Measurements from ENCODE around the gene RASA3. TPM values are rescaled to one million over a fixed set of nuclear protein-coding genes. Genes with fewer than 3 reads are reported as not detected.
"Not testable (repeated sequence)": the region's sequence is repeated elsewhere in the genome, so short reads cannot be mapped to it uniquely, and the experiment has no call there.

RASA3 gene, protein sequence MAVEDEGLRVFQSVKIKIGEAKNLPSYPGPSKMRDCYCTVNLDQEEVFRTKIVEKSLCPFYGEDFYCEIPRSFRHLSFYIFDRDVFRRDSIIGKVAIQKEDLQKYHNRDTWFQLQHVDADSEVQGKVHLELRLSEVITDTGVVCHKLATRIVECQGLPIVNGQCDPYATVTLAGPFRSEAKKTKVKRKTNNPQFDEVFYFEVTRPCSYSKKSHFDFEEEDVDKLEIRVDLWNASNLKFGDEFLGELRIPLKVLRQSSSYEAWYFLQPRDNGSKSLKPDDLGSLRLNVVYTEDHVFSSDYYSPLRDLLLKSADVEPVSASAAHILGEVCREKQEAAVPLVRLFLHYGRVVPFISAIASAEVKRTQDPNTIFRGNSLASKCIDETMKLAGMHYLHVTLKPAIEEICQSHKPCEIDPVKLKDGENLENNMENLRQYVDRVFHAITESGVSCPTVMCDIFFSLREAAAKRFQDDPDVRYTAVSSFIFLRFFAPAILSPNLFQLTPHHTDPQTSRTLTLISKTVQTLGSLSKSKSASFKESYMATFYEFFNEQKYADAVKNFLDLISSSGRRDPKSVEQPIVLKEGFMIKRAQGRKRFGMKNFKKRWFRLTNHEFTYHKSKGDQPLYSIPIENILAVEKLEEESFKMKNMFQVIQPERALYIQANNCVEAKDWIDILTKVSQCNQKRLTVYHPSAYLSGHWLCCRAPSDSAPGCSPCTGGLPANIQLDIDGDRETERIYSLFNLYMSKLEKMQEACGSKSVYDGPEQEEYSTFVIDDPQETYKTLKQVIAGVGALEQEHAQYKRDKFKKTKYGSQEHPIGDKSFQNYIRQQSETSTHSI
- 58.6 and 60.4 TPM in 2 replicates for total RNA-seq (2014; rRNA removed)
- 33.3 TPM for polyA plus RNA-seq (2012)

DNA sequence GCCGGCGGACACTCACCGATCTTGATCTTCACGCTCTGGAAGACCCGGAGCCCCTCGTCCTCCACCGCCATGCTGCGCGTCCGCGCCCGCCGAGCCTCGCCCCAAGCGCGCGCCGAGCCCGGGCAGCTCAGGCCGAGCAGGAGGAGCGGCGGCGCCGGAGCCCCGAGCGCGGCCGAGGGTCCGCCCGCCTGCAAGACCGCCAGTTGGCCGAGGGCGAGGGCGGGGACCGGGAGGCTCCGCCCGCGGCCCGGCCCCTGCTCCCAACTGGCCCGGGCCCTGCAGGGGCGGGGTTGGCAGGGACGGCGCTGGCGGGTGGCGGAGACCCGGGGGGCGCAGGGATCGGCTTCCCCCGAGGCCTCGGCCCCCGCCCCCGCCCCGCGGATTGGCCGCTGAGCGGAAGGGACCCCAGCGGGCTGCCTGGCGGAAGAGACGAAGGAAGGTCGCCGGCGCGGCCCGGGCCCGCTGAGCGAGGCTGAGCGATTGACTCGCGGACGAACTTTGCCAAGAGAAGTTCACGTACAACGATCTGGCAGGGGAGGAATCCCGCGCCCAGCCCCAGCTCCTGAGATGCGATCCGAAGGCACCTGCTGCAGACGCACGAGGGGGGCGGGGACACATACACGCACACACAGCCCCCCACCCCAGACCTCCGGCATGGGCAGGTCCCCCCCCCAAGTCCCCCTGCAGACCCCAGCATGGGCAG, at the start of gene RASA3:
Gene RASA3, minus strand, starts transcription at position 205 of the 703 bp plus-strand sequence. Its CDS starts 134 bp downstream, at position 71.
- peak; percentile 76 for DNase-seq (ENCODE audit: low read depth)

DNA sequence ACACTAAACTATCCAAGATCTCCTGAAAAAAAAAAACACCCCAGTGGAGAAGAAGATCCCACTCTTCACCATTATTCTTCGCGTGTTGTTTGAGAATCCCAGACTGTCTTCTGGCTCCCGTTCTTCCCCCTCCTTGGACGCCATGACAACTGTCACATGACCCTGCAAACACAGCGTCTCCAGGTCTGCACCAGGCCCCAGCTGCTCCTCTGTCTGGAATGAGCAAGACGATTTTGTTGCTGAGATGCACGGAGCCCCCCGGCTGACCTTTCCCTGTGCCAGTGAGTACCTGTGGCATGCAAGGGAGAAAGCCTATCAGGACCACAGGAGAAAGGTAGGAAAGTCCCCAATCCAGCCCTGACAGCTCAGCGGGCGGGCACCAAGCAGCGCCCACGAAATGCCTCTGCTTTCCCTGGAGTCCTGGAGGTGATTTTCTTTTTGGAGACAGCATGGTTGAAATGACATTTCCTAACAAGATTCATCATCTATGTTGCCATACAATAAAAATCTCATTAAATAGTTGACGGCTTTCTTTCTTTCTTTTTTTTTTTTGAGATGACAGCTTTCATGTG, 46.8 kb upstream of the RASA3 start, which contains the start of gene CFAP97D2:
Gene CFAP97D2, plus strand, starts transcription at position 171 of the 572 bp plus-strand sequence. Its CDS starts 74 bp downstream, at position 245.
- no peak for DNase-seq (ENCODE audit: low read depth)

DNA sequence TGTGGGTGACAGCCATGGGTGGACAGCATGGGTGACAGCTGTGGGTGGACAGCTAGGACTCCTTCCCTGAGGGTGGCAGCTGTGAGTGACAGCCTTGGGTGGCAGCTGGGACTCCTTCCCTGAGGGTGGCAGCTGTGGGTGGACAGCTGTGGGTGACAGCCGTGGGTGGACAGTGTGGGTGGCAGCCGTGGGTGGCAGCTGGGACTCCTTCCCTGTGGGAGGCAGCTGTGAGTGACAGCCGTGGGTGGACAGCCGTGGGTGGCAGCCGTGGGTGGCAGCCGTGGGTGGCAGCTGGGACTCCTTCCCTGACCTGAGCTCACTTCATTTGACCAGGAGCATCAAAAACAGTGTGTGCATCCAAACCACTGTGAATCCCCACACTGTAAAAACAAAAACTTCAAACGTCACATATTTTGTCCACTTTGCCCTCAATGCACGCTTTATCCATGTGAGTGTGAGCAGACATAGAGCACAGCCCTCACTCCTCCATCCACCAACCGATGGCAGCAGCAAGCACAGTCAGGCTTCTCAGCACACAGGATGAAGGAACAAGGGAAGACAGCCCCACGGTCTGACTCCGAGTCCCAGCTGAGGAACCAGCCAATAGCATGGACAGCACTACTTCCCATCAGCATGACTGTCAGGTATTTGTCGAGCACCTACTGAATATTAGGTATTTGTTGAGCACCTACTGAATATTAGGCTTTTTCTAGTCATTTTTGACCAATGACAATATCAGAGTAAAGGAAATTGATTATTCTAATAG, 45.0 kb upstream of the RASA3 start:
- DNase-seq (ENCODE audit: low read depth) = peak; percentile 14

DNA sequence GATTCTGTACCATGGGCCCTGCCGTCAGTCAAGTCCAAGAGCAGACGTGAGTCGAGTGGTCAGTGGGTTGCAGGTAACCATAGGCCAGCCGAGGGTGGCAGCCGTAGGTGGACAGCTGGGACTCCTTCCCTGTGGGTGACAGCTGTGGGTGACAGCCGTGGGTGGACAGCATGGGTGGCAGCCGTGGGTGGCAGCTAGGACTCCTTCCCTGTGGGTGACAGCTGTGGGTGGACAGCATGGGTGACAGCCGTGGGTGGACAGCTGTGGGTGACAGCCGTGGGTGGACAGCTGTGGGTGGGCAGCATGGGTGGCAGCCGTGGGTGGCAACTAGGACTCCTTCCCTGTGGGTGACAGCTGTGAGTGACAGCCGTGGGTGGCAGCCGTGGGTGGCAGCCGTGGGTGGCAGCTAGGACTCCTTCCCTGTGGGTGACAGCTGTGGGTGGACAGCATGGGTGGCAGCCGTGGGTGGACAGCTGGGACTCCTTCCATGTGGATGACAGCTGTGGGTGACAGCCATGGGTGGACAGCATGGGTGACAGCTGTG, 44.0 kb upstream of the RASA3 start:
- DNase-seq (ENCODE audit: low read depth) = not testable (repeated sequence)

DNA sequence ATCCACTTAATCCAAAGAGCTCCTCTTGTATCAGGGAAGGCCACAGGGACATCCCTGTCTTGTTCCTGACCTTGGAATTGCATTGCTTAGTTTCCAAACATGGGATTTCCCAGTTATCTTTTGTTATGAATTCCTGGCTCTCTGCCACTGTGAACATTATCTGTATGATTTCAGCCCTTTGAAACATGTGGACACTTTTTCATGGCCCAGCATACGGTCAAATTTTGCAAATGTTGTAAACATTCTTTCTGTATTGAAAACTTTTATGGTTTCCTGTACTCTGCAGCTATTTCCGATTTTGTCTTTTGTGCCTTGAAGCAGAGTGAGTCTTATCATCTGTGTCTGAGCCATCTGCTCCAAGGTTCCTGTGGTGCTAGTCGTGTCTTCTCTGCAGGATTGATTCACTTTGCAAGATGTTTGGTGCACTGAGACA, 42.1 kb upstream of the RASA3 start:
- no peak for DNase-seq (ENCODE audit: low read depth)

DNA sequence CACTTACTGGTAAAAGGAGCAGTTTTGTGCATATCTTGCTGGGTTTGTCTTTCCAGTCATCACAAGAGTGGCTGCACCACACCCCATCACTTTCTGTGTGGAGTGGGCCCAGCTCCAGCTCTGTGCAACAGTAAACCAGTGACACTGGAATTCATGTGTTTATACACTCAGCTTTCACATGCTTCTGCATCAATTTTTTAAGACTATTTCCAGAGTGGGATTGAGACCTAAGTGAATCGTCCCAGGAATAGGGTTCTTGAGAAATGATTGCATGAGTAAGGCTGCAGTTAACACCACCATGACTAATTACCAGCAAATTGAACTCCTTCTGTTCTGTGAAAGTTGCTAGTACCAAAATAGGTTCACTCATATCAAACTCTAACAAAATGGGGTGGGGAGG, 41.3 kb upstream of the RASA3 start:
- DNase-seq (ENCODE audit: low read depth) = no peak

DNA sequence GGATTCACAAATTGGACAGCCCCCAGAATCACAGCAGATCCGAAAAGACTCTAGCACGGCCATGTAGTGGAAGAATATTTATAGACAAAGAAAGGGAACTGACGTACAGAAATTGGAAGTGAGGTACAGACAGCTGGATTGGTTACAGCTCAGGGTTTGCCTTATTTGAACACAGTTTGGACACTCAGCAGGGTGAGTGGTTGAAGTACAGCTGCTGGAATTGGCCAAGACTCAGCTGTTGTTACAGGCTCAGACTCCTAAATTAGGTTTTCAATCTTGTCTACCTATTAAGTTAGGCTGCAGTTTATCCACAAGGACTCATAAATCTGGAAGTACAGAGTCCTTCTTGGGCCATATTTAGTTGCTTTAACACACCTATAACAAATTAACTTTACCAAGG, 40.8 kb upstream of the RASA3 start:
- DNase-seq (ENCODE audit: low read depth) = peak; percentile 11

DNA sequence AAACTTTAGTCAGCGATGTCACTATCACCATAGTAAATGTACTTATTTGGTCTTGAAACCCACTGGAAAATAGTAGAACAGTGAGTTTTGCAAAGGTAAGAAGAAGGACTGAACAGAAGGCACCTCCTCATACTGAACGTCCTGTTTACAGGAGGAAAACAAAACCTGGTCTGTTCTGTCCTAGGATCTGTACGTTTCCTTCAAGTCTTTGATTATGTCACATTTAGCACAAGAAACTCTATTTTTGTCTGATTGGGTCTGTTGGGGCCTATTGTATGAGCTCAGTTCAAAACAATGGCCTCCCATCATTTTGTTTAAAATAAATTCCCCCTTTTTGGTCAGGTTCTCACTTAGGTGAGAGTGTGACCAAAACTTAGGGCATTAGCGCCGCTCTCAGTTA, 35.5 kb upstream of the RASA3 start:
- DNase-seq (ENCODE audit: low read depth) = no peak

DNA sequence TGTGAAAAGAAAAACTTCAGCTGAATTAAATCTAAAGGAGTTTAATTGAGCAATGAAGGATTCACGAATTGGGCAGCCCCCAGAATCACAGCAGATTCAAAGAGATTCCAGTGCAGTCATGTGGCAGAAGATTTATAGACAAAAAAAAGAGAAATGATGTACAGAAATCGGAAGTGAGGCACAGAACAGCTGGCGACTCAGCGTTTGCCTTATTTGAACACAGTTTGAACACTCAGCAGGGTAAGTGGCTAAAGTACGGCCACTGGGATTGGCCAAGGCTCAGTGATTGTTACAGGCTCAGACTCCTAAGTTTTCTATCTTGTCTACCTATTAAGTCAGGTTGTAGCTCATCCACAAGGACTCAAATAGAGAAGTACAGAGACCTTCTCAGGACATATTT, 35.0 kb upstream of the RASA3 start:
- DNase-seq (ENCODE audit: low read depth) = no peak

DNA sequence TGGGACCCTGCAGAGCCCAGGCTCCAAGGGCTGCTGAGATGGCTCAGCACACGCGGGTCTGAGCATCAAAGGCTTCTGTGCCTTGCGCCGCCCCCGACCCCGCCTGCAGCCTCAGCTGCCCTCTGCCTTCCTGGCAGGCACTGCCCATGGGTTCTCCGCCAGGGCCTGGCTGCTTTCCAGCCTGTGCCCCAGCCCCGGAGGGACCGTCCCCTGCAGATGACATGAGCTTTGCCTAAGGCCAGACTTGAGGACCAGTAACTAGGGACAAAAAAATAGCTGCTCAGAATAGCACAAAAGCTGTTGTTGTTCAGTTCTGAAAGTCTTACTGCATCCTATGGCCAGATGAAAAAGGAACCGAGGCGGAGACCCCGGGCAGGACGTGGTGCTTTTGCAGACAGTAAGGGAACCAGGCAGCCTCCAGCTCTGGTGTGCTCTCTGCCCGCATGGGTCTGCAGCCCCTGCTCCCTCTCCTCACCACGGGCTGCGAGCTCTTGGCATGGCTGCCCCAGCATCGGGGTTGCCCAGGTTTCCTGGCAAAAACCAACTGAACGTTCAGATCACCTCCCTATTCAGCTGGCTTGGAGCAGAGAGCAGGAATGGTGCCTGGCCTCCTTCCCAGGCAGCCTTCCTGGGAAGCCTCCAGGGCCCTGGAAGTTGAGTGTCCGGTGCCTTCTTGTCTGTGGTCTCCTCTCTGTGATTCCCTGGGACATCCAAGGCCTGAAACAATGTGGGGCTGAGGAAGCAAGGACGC, 34.1 kb upstream of the RASA3 start:
- DNase-seq (ENCODE audit: low read depth) = no peak

DNA sequence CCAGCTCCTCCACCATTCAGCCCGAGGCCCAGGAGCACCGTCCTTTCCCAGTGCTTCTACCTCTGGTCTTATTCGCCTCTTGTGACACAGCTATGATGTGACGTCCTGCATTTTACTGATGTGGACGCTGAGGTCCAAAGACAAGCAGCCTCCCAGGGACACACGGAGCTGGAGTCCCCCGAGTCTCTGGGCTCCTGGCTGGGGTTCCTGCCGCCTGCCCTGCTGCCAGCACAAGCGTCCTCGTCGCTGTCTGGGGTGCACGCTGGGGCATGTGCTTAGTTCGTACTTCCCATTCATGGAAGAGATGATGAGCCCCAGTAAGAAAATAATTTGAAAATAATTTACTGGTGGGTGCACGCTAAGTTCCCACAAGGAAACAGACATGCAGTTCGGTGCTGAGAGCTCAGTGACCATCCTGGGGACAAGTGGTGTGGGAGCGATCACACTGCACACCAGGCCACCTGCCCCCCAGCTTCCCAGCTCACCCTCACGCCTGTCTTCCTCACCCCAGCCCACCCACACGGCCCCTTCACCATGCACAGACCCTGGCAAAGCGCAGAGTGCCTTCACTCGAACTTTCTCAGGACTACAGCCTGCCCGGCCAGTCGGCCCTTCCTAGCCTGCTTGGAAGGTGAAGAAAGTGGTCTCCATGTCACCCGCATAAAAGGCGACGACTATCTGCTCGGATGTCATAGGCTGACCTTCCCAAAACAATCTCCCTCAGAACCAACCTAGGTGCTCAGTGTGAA, 32.4 kb upstream of the RASA3 start:
- no peak for DNase-seq (ENCODE audit: low read depth)

DNA sequence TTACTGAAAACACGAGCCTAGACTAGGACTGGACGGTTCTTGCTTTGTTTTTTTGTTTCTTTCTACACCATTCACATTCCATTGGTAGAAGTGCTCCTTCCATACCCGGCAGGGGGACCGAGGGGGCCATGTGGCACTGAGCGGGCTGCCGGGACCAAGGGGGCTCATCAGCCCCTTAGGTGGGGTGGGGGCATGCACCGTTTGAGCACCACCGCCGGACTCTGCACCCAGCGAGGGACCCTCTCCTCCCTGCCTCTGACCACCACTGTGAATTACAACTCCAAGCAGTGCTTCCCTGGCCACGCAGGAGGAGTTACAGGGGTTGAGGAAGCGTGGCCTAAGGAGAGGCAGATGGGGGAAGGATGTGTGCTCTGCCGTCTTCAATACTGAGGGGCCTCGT, 31.6 kb upstream of the RASA3 start:
- DNase-seq (ENCODE audit: low read depth) = no peak

DNA sequence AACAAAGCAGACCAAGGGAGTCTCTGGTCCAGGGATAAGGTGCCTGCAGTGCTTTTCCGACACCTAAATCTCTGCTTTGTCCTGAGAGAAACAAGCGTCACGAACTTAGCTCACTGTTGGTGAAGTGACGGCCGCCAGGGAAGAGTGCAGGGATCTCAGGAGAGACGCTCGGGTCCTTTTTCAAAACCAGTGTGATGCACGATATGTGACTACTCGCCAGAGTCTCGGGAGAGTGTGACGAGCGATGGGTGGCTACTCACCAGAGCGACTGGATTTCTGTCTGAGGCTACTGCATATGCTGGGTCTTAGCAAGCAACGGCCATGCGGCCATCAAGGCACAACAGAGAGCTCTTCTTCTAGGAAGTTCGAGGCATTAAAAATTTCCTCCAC, 30.1 kb upstream of the RASA3 start:
- DNase-seq (ENCODE audit: low read depth) = no peak

DNA sequence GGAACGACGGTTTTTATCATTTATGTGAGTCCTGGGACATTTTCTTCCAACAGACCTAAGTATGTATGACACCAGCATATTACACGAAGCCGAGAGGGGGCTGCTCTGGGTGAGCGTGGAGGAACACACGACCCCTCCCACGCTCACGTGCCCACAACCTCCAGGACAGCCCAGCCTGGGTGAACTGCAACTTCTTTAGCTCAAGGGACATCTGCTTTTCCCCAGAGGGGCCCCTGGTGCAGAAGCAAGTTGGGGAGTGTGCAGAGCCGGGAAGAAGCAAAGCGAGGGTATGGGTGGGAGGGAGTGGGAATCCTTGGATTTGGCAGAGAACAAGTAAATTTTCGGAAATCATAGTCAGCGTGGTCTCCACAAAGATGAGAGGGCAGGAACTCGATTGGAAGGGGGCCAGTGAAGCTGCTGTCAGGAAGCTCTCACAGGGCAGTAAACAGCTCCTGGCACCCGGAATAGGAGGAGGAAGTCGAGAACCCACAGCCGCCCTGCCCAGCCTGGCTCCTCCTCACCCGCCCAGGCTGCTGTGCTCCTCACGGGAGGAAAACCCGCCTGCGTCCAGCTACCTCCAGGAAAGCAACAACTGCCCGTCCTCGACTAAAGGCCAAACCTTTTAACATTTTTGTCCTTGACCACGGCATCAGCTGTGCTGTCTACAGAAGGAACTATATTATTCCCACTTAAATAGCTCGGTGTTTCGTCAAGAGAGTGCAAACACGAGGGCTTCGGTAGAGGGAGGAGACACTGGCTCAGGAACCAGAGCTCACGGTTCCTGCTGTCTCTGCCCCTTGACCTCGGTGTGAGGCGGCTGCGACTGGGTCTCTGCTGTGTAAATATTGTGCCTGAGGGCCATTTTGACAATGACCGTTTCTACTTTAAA, 29.5 kb upstream of the RASA3 start:
- peak; percentile 19 for DNase-seq (ENCODE audit: low read depth)

DNA sequence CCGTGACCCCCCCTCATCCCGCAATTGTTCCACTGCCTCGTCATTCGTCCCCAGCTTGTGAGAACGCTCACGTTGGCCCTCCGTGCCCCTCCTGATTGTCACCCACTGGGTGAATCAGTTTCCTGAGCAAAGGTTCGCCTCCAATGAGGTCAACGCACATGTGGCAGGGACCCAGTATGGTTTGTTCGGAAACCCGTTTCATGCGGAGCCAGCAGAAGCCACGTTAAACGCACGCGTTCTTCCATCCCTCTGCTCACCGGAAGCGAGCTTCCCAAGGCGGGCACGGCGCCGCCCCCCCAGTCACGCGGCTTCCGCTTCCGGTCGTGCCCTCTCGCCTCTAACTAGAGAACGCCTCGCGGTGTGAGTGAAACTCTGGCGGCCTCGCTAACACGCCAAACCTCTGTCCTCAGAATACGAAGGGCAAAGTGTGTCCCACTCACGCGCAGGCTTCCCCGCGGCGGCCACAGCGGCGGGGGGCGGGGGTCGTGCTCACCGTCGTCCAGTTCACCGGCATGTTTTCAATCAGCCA, 28.7 kb upstream of the RASA3 start:
- DNase-seq (ENCODE audit: low read depth) = no peak

DNA sequence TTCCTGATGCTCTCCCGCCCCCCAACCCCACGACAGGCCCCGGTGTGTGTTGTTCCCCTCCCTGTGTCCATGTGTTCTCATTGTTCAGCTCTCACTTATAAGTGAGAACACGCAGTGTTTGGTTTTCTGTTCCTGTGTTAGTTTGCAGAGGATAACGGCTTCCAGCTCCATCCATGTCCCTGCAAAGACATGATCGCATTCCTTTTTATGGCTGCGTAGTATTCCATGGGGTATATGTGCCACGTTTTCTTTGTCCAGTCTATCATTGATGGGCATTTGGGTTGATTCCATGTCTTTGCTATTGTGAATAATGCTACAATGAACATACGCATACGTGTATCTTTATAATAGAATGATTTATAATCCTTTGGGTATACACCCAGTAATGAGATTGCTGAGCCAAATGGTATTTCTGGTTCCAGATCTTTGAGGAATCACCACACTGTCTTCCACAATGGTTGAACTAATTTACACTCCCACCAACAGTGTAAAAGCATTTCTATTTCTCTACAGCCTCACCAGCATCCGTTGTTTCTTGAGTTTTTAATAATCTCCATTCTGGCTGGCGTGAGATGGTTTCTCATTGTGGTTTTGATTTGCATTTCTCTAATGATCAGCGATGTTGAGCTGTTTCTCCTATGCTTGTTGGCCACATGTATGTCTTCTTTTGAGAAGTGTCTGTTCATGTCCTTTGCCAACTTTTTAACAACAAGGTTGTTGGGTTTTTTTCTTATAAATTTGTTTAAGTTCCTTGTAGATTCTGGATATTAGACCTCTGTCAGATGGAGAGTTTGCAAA, 26.6 kb upstream of the RASA3 start:
- not testable (repeated sequence) for DNase-seq (ENCODE audit: low read depth)
